Measurements from ENCODE around the gene ADGRF3. TPM values are rescaled to one million over a fixed set of nuclear protein-coding genes. Genes with fewer than 3 reads are reported as not detected.

Gene ADGRF3
- total RNA-seq, 1 experiment from 2014 or later = not detected

- ChIA-PET CTCF (no interaction called here), RAD21 (ENCODE audit: low non-redundant PET in 1 of 2, low total read pairs in 2 of 2, uncharacterized antibody in 2 of 2, unreplicated experiment in 2 of 2) (no interaction called here), POLR2A (no interaction called here)
- no peak overlapping the region for H3K27ac ChIP-seq (ENCODE audit: low read depth, low read length)
- no peak for TF ChIP-seq POLR2AphosphoS5 (IDR thresholded peaks at IDR 0.05; ENCODE audit: low read depth, low read length)
- TF ChIP-seq YY1 (IDR thresholded peaks at IDR 0.05; ENCODE audit: extremely low read depth, insufficient replicate concordance, low read depth, low read length) = no peak
- TF ChIP-seq ZNF274 (IDR thresholded peaks at IDR 0.05; ENCODE audit: low read depth, low read length) = no peak
- TF ChIP-seq TCF7L2 (IDR thresholded peaks at IDR 0.05; ENCODE audit: borderline replicate concordance, extremely low read depth, insufficient read depth, insufficient read length) = no peak
- no peak for TF ChIP-seq EZH2phosphoT487 (IDR thresholded peaks at IDR 0.05; ENCODE audit: borderline replicate concordance)
- TF ChIP-seq ELF1 (IDR thresholded peaks at IDR 0.05; ENCODE audit: borderline replicate concordance, low read depth) = no peak
- TF ChIP-seq EGR1 (IDR thresholded peaks at IDR 0.05; ENCODE audit: low read depth) = no peak
- TF ChIP-seq SIN3A (IDR thresholded peaks at IDR 0.05; ENCODE audit: low read depth) = no peak
- no peak for TF ChIP-seq ATF3 (IDR thresholded peaks at IDR 0.05)
- no peak for TF ChIP-seq CBX3 (IDR thresholded peaks at IDR 0.05; ENCODE audit: low read depth)
- no peak for TF ChIP-seq REST (IDR thresholded peaks at IDR 0.05; ENCODE audit: low read depth)
- no peak for TF ChIP-seq ZBTB33 (IDR thresholded peaks at IDR 0.05; ENCODE audit: extremely low read depth, insufficient replicate concordance, low read length)
- no peak for TF ChIP-seq MAX (IDR thresholded peaks at IDR 0.05)
- TF ChIP-seq CTCF (IDR thresholded peaks at IDR 0.05 in 2 of 3, conservative IDR thresholded peaks at IDR 0.05 in 1 of 3; ENCODE audit: borderline replicate concordance in 1 of 3, insufficient read depth in 1 of 3, low read depth in 2 of 3, low read length in 2 of 3) = no peak
- no peak for TF ChIP-seq SRF (IDR thresholded peaks at IDR 0.05; ENCODE audit: low read depth)
- H3K36me3 ChIP-seq (ENCODE audit: control insufficient read depth in 1 of 2, insufficient read depth in 2 of 2, low read length in 2 of 2) = no peaks in the 10 kb centered on the region
- peak overlapping the region; percentile 30 for H3K4me2 ChIP-seq (ENCODE audit: low read length)
- DNase-seq (ENCODE audit: low read depth, low spot score) (no peak), ATAC-seq (no peak)
- no peaks in the 10 kb centered on the region for H3K9me2 ChIP-seq (ENCODE audit: insufficient read depth)
- 0 out of 2 replicates have a peak overlapping the region, but pooled peaks have one; percentile 30 for H3K9ac ChIP-seq (ENCODE audit: low read length)
- no peak overlapping the region; a peak in 1 of 4 replicates for H3K4me3 ChIP-seq (replicated peaks in 1 of 2; ENCODE audit: low read depth in 1 of 2, low read length in 2 of 2)
- no peaks in the 10 kb centered on the region for H3K27me3 ChIP-seq (ENCODE audit: insufficient read depth, low read length)
- H4K20me1 ChIP-seq (ENCODE audit: insufficient read depth) = no peaks in the 10 kb centered on the region
- H3K4me1 ChIP-seq (ENCODE audit: control insufficient read depth in 1 of 2, insufficient read depth in 2 of 2, low read length in 2 of 2) = peaks cover 5 to 15% of the 10 kb centered on the region in 2 experiments; a peak in 2 of 4 replicates
- no TSS peak for BruUV-seq (replicated peaks)
- no peaks in the 10 kb centered on the region for H3K9me3 ChIP-seq (ENCODE audit: control insufficient read depth in 1 of 2, insufficient read depth in 1 of 2, low read depth in 1 of 2, low read length in 2 of 2)
- no peak overlapping the region for H2AFZ ChIP-seq (ENCODE audit: low read depth, low read length, poor library complexity, severe bottlenecking)
- intact Hi-C loops (cut with micrococcal nuclease) = no loop called here
- H3K79me2 ChIP-seq (ENCODE audit: insufficient read depth, low read length) = no peaks in the 10 kb centered on the region
These were observed 47.0 kb downstream of the ADGRF3 start for GRCh38 chr2:26299471-26300101.
